IMR-90 (cell line): ENCODE data around the gene CDC6. TPM values are rescaled to one million over a fixed set of nuclear protein-coding genes. Genes with fewer than 3 reads are reported as not detected.

ENCODE experiments used
- ATAC-seq: fragments of 200-7000 bp; cut with Tn5 transposase; 2 replicates; pipeline ENCODE4 v1.9.1; 2020; ENCODE audit warnings: low read depth, mild to moderate bottlenecking, moderate library complexity
- BruUV-seq: library from RNA; stranded (reverse); fragments of 400-500 nt; replicated peaks from 2 replicates; lab custom pipeline; 2021; lab: Mats Ljungman, UMichigan
- CTCF ChIA-PET: fragments of 300-600 bp; formaldehyde crosslinking; extraction: SDS; loops from one replicate; lab custom pipeline; 2021; ENCODE audit warnings: antibody characterized with exemption; lab: Yijun Ruan, JAX
- POLR2A ChIA-PET: fragments of 300-600 bp; sonication (Branson Sonifier 250); formaldehyde crosslinking; loops from one replicate; lab custom pipeline; 2022; ENCODE audit warnings: antibody characterized with exemption; ENCODE audit not compliant: unreplicated experiment; lab: Charles Lee
- DNase-seq: peaks from one replicate; pipeline ENCODE4 v3.0.0; 2013
- H2AFZ ChIP-seq: replicated peaks from 2 replicates; pipeline ENCODE3; 2013; ENCODE audit warnings: low read length, mild to moderate bottlenecking; ENCODE audit not compliant: poor library complexity
- H2AK5ac ChIP-seq: 2 replicates; pipeline ENCODE4 v1.6.1; 2013; ENCODE audit warnings: low read depth, low read length, inconsistent platforms
- H2AK9ac ChIP-seq: replicated peaks from 2 replicates; pipeline ENCODE3; 2013; ENCODE audit warnings: mild to moderate bottlenecking, low read depth, low read length, moderate library complexity; ENCODE audit not compliant: poor library complexity
- H2BK120ac ChIP-seq: 2 replicates; pipeline ENCODE4 v1.6.1; 2013; ENCODE audit warnings: low read depth, low read length, inconsistent platforms
- H2BK15ac ChIP-seq: 3 replicates; pipeline ENCODE4 v1.6.1; 2013; ENCODE audit warnings: low read depth, low read length, inconsistent platforms
- H2BK20ac ChIP-seq: 2 replicates; pipeline ENCODE4 v1.6.1; 2013; ENCODE audit warnings: low read depth, mild to moderate bottlenecking, inconsistent platforms, low read length, moderate library complexity
- H2BK5ac ChIP-seq: 2 replicates; pipeline ENCODE4 v1.6.1; 2013; ENCODE audit warnings: mild to moderate bottlenecking, low read depth, low read length, inconsistent platforms; ENCODE audit not compliant: poor library complexity, severe bottlenecking
- H3K14ac ChIP-seq: replicated peaks from 2 replicates; pipeline ENCODE4 v1.6.1; 2013; ENCODE audit warnings: low read depth, low read length, inconsistent platforms
- H3K18ac ChIP-seq: 2 replicates; pipeline ENCODE4 v1.6.1; 2013; ENCODE audit warnings: low read depth, low read length, control low read depth
- H3K23ac ChIP-seq: 2 replicates; pipeline ENCODE4 v1.6.1; 2013; ENCODE audit warnings: low read depth, low read length, inconsistent platforms
- H3K27ac ChIP-seq: 2 replicates; pipeline ENCODE4 v1.5.1; 2013; ENCODE audit warnings: mild to moderate bottlenecking, control low read depth, low read length; ENCODE audit not compliant: insufficient read depth
- H3K27me3 ChIP-seq: 2 replicates; pipeline ENCODE4 v1.6.1; 2013; ENCODE audit warnings: low read length; ENCODE audit not compliant: control insufficient read depth, insufficient read depth
- H3K36me3 ChIP-seq: 2 replicates; pipeline ENCODE4 v1.6.1; 2013; ENCODE audit warnings: low read length, mixed read lengths; ENCODE audit not compliant: control insufficient read depth, insufficient read depth
- H3K4ac ChIP-seq: 2 replicates; pipeline ENCODE4 v1.6.1; 2013; ENCODE audit warnings: low read depth, low read length, inconsistent platforms
- H3K4me1 ChIP-seq: 2 replicates; pipeline ENCODE4 v1.6.1; 2013; ENCODE audit warnings: low read length, mixed read lengths; ENCODE audit not compliant: control insufficient read depth, insufficient read depth
- H3K4me2 ChIP-seq: 2 replicates; pipeline ENCODE4 v1.6.1; 2013; ENCODE audit warnings: low read depth, mild to moderate bottlenecking, control low read depth, low read length, moderate library complexity
- H3K4me3 ChIP-seq: 2 replicates; pipeline ENCODE4 v1.5.1; 2013; ENCODE audit warnings: low read depth, mild to moderate bottlenecking, control low read depth, low read length, moderate library complexity; ENCODE audit not compliant: insufficient read depth
- H3K56ac ChIP-seq: 2 replicates; pipeline ENCODE4 v1.6.1; 2013; ENCODE audit warnings: low read length, inconsistent platforms; ENCODE audit not compliant: insufficient read depth; ENCODE audit errors: extremely low read depth
- H3K79me1 ChIP-seq, 2 experiments: 2 replicates each; pipeline ENCODE4 v1.6.1; 2013; ENCODE audit warnings: low read length in 2 of 2, inconsistent platforms in 1 of 2, low read depth in 1 of 2
- H3K9ac ChIP-seq: 2 replicates; pipeline ENCODE4 v1.6.1; 2013; ENCODE audit warnings: low read depth, low read length, control low read depth
- H3K9me1 ChIP-seq: 2 replicates; pipeline ENCODE4 v1.6.1; 2013; ENCODE audit warnings: low read length, inconsistent platforms; ENCODE audit not compliant: insufficient read depth
- H3K9me3 ChIP-seq: 2 replicates; pipeline ENCODE4 v1.6.1; 2013; ENCODE audit warnings: low read length; ENCODE audit not compliant: control insufficient read depth, insufficient read depth
- H4K20me1 ChIP-seq: 2 replicates; pipeline ENCODE4 v1.6.1; 2013; ENCODE audit warnings: low read length, inconsistent platforms; ENCODE audit not compliant: insufficient read depth
- H4K5ac ChIP-seq: 2 replicates; pipeline ENCODE4 v1.6.1; 2013; ENCODE audit warnings: mild to moderate bottlenecking, low read depth, low read length, control low read depth
- H4K8ac ChIP-seq, 2 experiments: 2 replicates each; pipeline ENCODE4 v1.6.1; 2013; ENCODE audit warnings: low read depth in 2 of 2, low read length in 2 of 2, control low read depth in 1 of 2, inconsistent platforms in 1 of 2
- H4K91ac ChIP-seq: 2 replicates; pipeline ENCODE4 v1.6.1; 2013; ENCODE audit warnings: low read depth, low read length, inconsistent platforms; ENCODE audit not compliant: insufficient read depth
- BHLHE40 ChIP-seq: fragments of 150-350 bp; IDR thresholded peaks from 2 replicates; pipeline ENCODE4 v1.6.1; 2016; ENCODE audit warnings: mild to moderate bottlenecking, low read depth, low read length
- FOS ChIP-seq: fragments of 150-350 bp; IDR thresholded peaks from 2 replicates; pipeline ENCODE4 v1.6.1; 2016; ENCODE audit warnings: low read depth, low read length
- MAFK ChIP-seq: IDR thresholded peaks from 2 replicates; pipeline ENCODE4 v1.6.1; 2012; ENCODE audit warnings: low read depth, low read length, improper control_type of control experiment
- MAZ ChIP-seq: IDR thresholded peaks from 2 replicates; pipeline ENCODE4 v1.6.1; 2012; ENCODE audit warnings: low read depth, mild to moderate bottlenecking, low read length, improper control_type of control experiment, moderate library complexity, borderline replicate concordance
- NFE2L2 ChIP-seq: fragments of 150-350 bp; IDR thresholded peaks from 2 replicates; pipeline ENCODE4 v1.6.1; 2016; ENCODE audit warnings: low read depth, mild to moderate bottlenecking, low read length
- RAD21 ChIP-seq: IDR thresholded peaks from 2 replicates; pipeline ENCODE4 v1.6.1; 2012; ENCODE audit warnings: low read length, improper control_type of control experiment
- SMC3 ChIP-seq: fragments of 150-350 bp; IDR thresholded peaks from 2 replicates; pipeline ENCODE4 v1.6.1; 2016; ENCODE audit warnings: low read depth, mild to moderate bottlenecking, antibody characterized with exemption, low read length, moderate library complexity
- USF2 ChIP-seq: fragments of 150-350 bp; IDR thresholded peaks from 2 replicates; pipeline ENCODE4 v1.6.1; 2017; ENCODE audit warnings: mild to moderate bottlenecking, antibody characterized with exemption, low read length, low read depth
- WGBS, 2 experiments: methylation state at CpG; one replicate each; pipeline versions ENCODE4 v1.1.5 to v1.1.7; 2013; ENCODE audit warnings: missing lambda C conversion rate in 2 of 2; ENCODE audit not compliant: insufficient read length in 1 of 2; ENCODE audit errors: extremely low coverage in 2 of 2; 5-methylcytosine and 5-hydroxymethylcytosine counted together
- dilution Hi-C: fragments of 300-500 bp; cut with HindIII; formaldehyde crosslinking; loops from one replicate; pipeline ENCODE4 v1.14.3; 2018; ENCODE audit warnings: low sequenced_read_pairs; ENCODE audit not compliant: unreplicated experiment
- in situ Hi-C: fragments of 300-500 bp; cut with MboI; formaldehyde crosslinking; loops from 3 replicates; pipeline ENCODE4 v1.14.3; 2019; ENCODE audit warnings: low sequenced_read_pairs, inconsistent platforms, mixed read lengths
- intact Hi-C: fragments of 100-400 bp; cut with micrococcal nuclease; formaldehyde crosslinking; loops from 2 replicates; pipeline ENCODE4 v1.10.0; 2022
- polyA plus RNA-seq, 3 experiments: library from polyadenylated mRNA; depleted of rRNA; stranded (reverse); fragments of >200 nt; gene quantifications; 2 replicates each; pipeline ENCODE4 v1.2.3, GENCODE V29; 2012; ENCODE audit warnings: low replicate concordance in 1 of 3
- total RNA-seq: library from RNA; depleted of rRNA; stranded (reverse); fragments of >200 nt; gene quantifications from 2 replicates; pipeline ENCODE4 v1.2.3, GENCODE V29; 2012

Gene CDC6
- total and polyA plus RNA-seq, 2 of the 4 experiments (the other 2 are of a cell fraction): 15.3 to 25.6 TPM

- DNase-seq: no peak
- H3K4me1 ChIP-seq: peaks cover 6% of the 10 kb centered on the region
- dilution Hi-C loops: no loop called here
- no peak overlapping the region for H4K91ac ChIP-seq
- H2AFZ ChIP-seq: no peak overlapping the region
- no peak overlapping the region for H2AK5ac ChIP-seq
- CTCF ChIA-PET: interaction anchor here (0.9 to 1.7 kb wide), 2 partner anchors 92 to 100 kb away, joined by 4 to 7 read pairs; no protein-coding TSS in a partner anchor
- no peak overlapping the region for H3K4ac ChIP-seq
- in situ Hi-C loops: loop anchor here (5.0 kb wide), 1 partner anchor 84 kb away; no protein-coding TSS in a partner anchor
- H3K18ac ChIP-seq: no peak overlapping the region
- POLR2A ChIA-PET: no interaction called here
- no peak overlapping the region for H2BK120ac ChIP-seq
- BruUV-seq: no TSS peak
- H3K36me3 ChIP-seq: peaks cover 2% of the 10 kb centered on the region
- H3K9ac ChIP-seq: no peak overlapping the region
- no peak overlapping the region for H3K4me2 ChIP-seq
- H3K9me3 ChIP-seq: no peaks in the 10 kb centered on the region
- no peak for ATAC-seq
- no peak overlapping the region for H2BK5ac ChIP-seq
- no peak overlapping the region for H3K4me3 ChIP-seq
- no peak overlapping the region for H3K14ac ChIP-seq
- 67% methylated on average over 1 of the region's 2 CpGs; no CpG with 5 or more reads in 1 of the 2 experiments for WGBS, 2 experiments
- no peak overlapping the region for H4K5ac ChIP-seq
- H2BK15ac ChIP-seq: no peak overlapping the region
- no peaks in the 10 kb centered on the region for H3K27me3 ChIP-seq
- peaks cover 9% of the 10 kb centered on the region for H3K9me1 ChIP-seq
- H3K23ac ChIP-seq: no peak overlapping the region
- H4K8ac ChIP-seq: no peak overlapping the region
- no peak overlapping the region for H3K56ac ChIP-seq
- H3K79me1 ChIP-seq: peaks cover 6 to 22% of the 10 kb centered on the region in 2 experiments; a peak in 3 of 4 replicates
- no peaks in the 10 kb centered on the region for H4K20me1 ChIP-seq
- H2AK9ac ChIP-seq: peak overlapping the region; percentile 23
- no peak overlapping the region for H3K27ac ChIP-seq
- intact Hi-C loops: loop anchor here (2.0 kb wide), 1 partner anchor 178 kb away; no protein-coding TSS in a partner anchor
- no peak for TF ChIP-seq NFE2L2
- TF ChIP-seq RAD21: no peak
- no peak for TF ChIP-seq SMC3
- TF ChIP-seq FOS: no peak
- no peak for TF ChIP-seq BHLHE40
- no peak for TF ChIP-seq USF2
- TF ChIP-seq MAFK: no peak
- TF ChIP-seq MAZ: no peak
- no peak overlapping the region for H2BK20ac ChIP-seq
These were observed 3.6 kb downstream of the CDC6 start for GRCh38 chr17:40291281-40291664.
